ENCODE results near the gene GALNS. TPM values are rescaled to one million over a fixed set of nuclear protein-coding genes. Genes with fewer than 3 reads are reported as not detected.

Gene GALNS
- total and polyA plus RNA-seq, 2 of the 13 experiments (the other 11 are each of a cell fraction or from before 2014, with no cell fraction given) = 9.2 to 9.8 TPM

- TF ChIP-seq, protein P1, sequence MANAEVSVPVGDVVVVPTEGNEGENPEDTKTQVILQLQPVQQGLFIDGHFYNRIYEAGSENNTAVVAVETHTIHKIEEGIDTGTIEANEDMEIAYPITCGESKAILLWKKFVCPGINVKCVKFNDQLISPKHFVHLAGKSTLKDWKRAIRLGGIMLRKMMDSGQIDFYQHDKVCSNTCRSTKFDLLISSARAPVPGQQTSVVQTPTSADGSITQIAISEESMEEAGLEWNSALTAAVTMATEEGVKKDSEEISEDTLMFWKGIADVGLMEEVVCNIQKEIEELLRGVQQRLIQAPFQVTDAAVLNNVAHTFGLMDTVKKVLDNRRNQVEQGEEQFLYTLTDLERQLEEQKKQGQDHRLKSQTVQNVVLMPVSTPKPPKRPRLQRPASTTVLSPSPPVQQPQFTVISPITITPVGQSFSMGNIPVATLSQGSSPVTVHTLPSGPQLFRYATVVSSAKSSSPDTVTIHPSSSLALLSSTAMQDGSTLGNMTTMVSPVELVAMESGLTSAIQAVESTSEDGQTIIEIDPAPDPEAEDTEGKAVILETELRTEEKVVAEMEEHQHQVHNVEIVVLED (CRISPR knock-in tag; IDR thresholded peaks at IDR 0.05; ENCODE audit: borderline replicate concordance) = peak; percentile 80; the same call in 1 of the 2 replicates
- TF ChIP-seq ZNF562 (CRISPR knock-in tag; IDR thresholded peaks at IDR 0.05; ENCODE audit: borderline replicate concordance) (no peak), JUN (CRISPR knock-in tag; IDR thresholded peaks at IDR 0.05) (peak; percentile 10; the same call in 1 of the 2 replicates), MTA1 (CRISPR knock-in tag; IDR thresholded peaks at IDR 0.05; ENCODE audit: borderline replicate concordance) (peak; percentile 71; the same call in 1 of the 2 replicates), ZNF317 (CRISPR knock-in tag; IDR thresholded peaks at IDR 0.05) (peak; percentile 83), ZMYM2 (CRISPR knock-in tag; IDR thresholded peaks at IDR 0.05) (no peak; the same call in 1 of the 2 replicates), ZNF879 (CRISPR knock-in tag; IDR thresholded peaks at IDR 0.05) (no peak), ZNF839 (CRISPR knock-in tag; IDR thresholded peaks at IDR 0.05; ENCODE audit: borderline replicate concordance) (peak; percentile 78; the same call in 1 of the 2 replicates), PRMT3 (CRISPR knock-in tag; IDR thresholded peaks at IDR 0.05; ENCODE audit: borderline replicate concordance, low read depth) (0 out of 2 replicates have a peak, but pooled peaks have one; percentile 58), ZNF253 (CRISPR knock-in tag; IDR thresholded peaks at IDR 0.05; ENCODE audit: borderline replicate concordance) (peak; percentile 72; the same call in 1 of the 2 replicates), HNRNPLL (IDR thresholded peaks at IDR 0.05; ENCODE audit: low read depth, low read length, poor library complexity, severe bottlenecking) (peak; percentile 67), ZNF567 (CRISPR knock-in tag; IDR thresholded peaks at IDR 0.05; ENCODE audit: borderline replicate concordance) (peak; percentile 42; the same call in 1 of the 2 replicates), ZNF563 (CRISPR knock-in tag; IDR thresholded peaks at IDR 0.05) (peak; percentile 84; the same call in 1 of the 2 replicates), KDM3A (CRISPR knock-in tag; IDR thresholded peaks at IDR 0.05; ENCODE audit: low read depth) (peak; percentile 31; the same call in 1 of the 2 replicates), CEBPZ (IDR thresholded peaks at IDR 0.05; ENCODE audit: low read length) (no peak), ZNF782 (CRISPR knock-in tag; IDR thresholded peaks at IDR 0.05; ENCODE audit: borderline replicate concordance) (peak; percentile 83; the same call in 1 of the 2 replicates), PAWR (CRISPR knock-in tag; IDR thresholded peaks at IDR 0.05; ENCODE audit: borderline replicate concordance) (peak; percentile 94; the same call in 1 of the 2 replicates), ZNF33A (CRISPR knock-in tag; IDR thresholded peaks at IDR 0.05; ENCODE audit: borderline replicate concordance) (no peak)
- TF ChIP-seq, protein P2, sequence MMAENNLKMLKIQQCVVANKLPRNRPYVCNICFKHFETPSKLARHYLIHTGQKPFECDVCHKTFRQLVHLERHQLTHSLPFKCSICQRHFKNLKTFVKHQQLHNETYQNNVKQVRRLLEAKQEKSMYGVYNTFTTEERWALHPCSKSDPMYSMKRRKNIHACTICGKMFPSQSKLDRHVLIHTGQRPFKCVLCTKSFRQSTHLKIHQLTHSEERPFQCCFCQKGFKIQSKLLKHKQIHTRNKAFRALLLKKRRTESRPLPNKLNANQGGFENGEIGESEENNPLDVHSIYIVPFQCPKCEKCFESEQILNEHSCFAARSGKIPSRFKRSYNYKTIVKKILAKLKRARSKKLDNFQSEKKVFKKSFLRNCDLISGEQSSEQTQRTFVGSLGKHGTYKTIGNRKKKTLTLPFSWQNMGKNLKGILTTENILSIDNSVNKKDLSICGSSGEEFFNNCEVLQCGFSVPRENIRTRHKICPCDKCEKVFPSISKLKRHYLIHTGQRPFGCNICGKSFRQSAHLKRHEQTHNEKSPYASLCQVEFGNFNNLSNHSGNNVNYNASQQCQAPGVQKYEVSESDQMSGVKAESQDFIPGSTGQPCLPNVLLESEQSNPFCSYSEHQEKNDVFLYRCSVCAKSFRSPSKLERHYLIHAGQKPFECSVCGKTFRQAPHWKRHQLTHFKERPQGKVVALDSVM (CRISPR knock-in tag; IDR thresholded peaks at IDR 0.05) = peak; percentile 39
- TF ChIP-seq, protein P3, sequence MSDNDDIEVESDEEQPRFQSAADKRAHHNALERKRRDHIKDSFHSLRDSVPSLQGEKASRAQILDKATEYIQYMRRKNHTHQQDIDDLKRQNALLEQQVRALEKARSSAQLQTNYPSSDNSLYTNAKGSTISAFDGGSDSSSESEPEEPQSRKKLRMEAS (IDR thresholded peaks at IDR 0.05) = peak; percentile 93
Measured at GRCh38 chr16:88856828-88857727, at the start of gene GALNS, which contains the start of gene TRAPPC2L (continued).
